CD14-positive monocyte (primary cell): Measurements from ENCODE around the gene PPFIA3. TPM values are rescaled to one million over a fixed set of nuclear protein-coding genes. Genes with fewer than 3 reads are reported as not detected.

ENCODE experiments used
- DNase-seq, 3 donors: peaks; one replicate each; pipeline ENCODE4 v3.0.0-alpha.2; 2011 to 2022
- H2AFZ ChIP-seq: 2 replicates; pipeline ENCODE4 v1.6.0; 2012; ENCODE audit warnings: mild to moderate bottlenecking, low read depth, low read length, inconsistent platforms; ENCODE audit not compliant: insufficient read depth, poor library complexity, severe bottlenecking
- H3K27ac ChIP-seq, 2 donors: 1 replicate in 1 of 2; 2 replicates in 1 of 2; pipeline ENCODE4 v1.5.1; 2012 to 2013; ENCODE audit warnings: low read length in 2 of 2, control low read depth in 1 of 2, inconsistent platforms in 1 of 2, low read depth in 1 of 2, mild to moderate bottlenecking in 1 of 2
- H3K27me3 ChIP-seq, 2 donors: one replicate each; pipeline versions ENCODE4 v1.6.0 to v1.6.1; 2011 to 2013; ENCODE audit warnings: low read length in 2 of 2; ENCODE audit not compliant: control insufficient read depth in 2 of 2, insufficient read depth in 2 of 2
- H3K36me3 ChIP-seq, 2 donors: replicated peaks in 1 of 2; 1 replicate in 1 of 2; 2 replicates in 1 of 2; pipeline versions ENCODE4 v1.5.1 to v1.6.1; 2012 to 2013; ENCODE audit warnings: low read length in 2 of 2, control low read depth in 1 of 2, inconsistent platforms in 1 of 2, mild to moderate bottlenecking in 1 of 2; ENCODE audit not compliant: insufficient read depth in 2 of 2, control insufficient read depth in 1 of 2
- H3K4me1 ChIP-seq, 2 donors: 1 replicate in 1 of 2; 2 replicates in 1 of 2; pipeline versions ENCODE4 v1.5.1 to v1.6.1; 2012 to 2013; ENCODE audit warnings: low read length in 2 of 2, control low read depth in 1 of 2, inconsistent platforms in 1 of 2, mild to moderate bottlenecking in 1 of 2, moderate library complexity in 1 of 2; ENCODE audit not compliant: insufficient read depth in 2 of 2, control insufficient read depth in 1 of 2
- H3K4me2 ChIP-seq: replicated peaks from 2 replicates; pipeline ENCODE3; 2012; ENCODE audit warnings: low read length, moderate library complexity, mild to moderate bottlenecking; ENCODE audit not compliant: poor library complexity, severe bottlenecking; ENCODE audit errors: extremely low read depth
- H3K4me3 ChIP-seq, 3 experiments: fragments of 200-600 bp in 1 of 3; sonication (generic) in 1 of 3; replicated peaks in 1 of 3; 1 replicate in 2 of 3; 2 replicates in 1 of 3; pipeline ENCODE4 v1.5.1; 2011 to 2013; ENCODE audit warnings: low read length in 3 of 3, mild to moderate bottlenecking in 3 of 3, control low read depth in 2 of 3, low read depth in 2 of 3, inconsistent platforms in 1 of 3, moderate library complexity in 1 of 3
- H3K79me2 ChIP-seq: 2 replicates; pipeline ENCODE4 v1.6.0; 2012; ENCODE audit warnings: mild to moderate bottlenecking, control low read depth, inconsistent platforms, low read length, moderate library complexity; ENCODE audit not compliant: insufficient read depth
- H3K9ac ChIP-seq: 2 replicates; pipeline ENCODE4 v1.6.0; 2017; ENCODE audit warnings: low read length, mild to moderate bottlenecking; ENCODE audit not compliant: insufficient read depth, poor library complexity, severe bottlenecking
- H3K9me3 ChIP-seq, 2 donors: replicated peaks in 1 of 2; 1 replicate in 1 of 2; 2 replicates in 1 of 2; pipeline versions ENCODE4 v1.5.1 to v1.6.1; 2012 to 2013; ENCODE audit warnings: low read length in 2 of 2, control low read depth in 1 of 2; ENCODE audit not compliant: control insufficient read depth in 1 of 2, insufficient read depth in 1 of 2
- H4K20me1 ChIP-seq: 2 replicates; pipeline ENCODE4 v1.6.0; 2012; ENCODE audit warnings: mild to moderate bottlenecking, low read length, control low read depth, moderate library complexity; ENCODE audit not compliant: insufficient read depth
- H3K27ac Mint-ChIP-seq, 7 donors: one replicate each; pipeline ENCODE4 v1.8.0; 2020; ENCODE audit warnings: mild to moderate bottlenecking in 7 of 7, mixed read lengths in 7 of 7, moderate library complexity in 6 of 7, inconsistent platforms in 2 of 7
- H3K27me3 Mint-ChIP-seq, 3 donors: one replicate each; pipeline ENCODE4 v1.8.0; 2021 to 2022; ENCODE audit warnings: low read depth in 3 of 3, mild to moderate bottlenecking in 3 of 3, mixed read lengths in 3 of 3, moderate library complexity in 3 of 3, inconsistent platforms in 1 of 3
- H3K36me3 Mint-ChIP-seq, 2 donors: one replicate each; pipeline ENCODE4 v1.8.0; 2020; ENCODE audit warnings: mixed read lengths in 2 of 2, inconsistent platforms in 1 of 2, mild to moderate bottlenecking in 1 of 2
- H3K4me1 Mint-ChIP-seq: one replicate; pipeline ENCODE4 v1.8.0; 2020; ENCODE audit warnings: mild to moderate bottlenecking, mixed read lengths
- H3K4me3 Mint-ChIP-seq, 2 donors: one replicate each; pipeline ENCODE4 v1.8.0; 2020; ENCODE audit warnings: mild to moderate bottlenecking in 2 of 2, mixed read lengths in 2 of 2, moderate library complexity in 1 of 2
- H3K9me3 Mint-ChIP-seq, 7 donors: one replicate each; pipeline ENCODE4 v1.8.0; 2020 to 2022; ENCODE audit warnings: mixed read lengths in 7 of 7, mild to moderate bottlenecking in 6 of 7, moderate library complexity in 6 of 7, inconsistent platforms in 2 of 7
- WGBS: methylation state at CpG from one replicate; pipeline ENCODE4 v1.1.5; 2013; ENCODE audit warnings: missing lambda C conversion rate; ENCODE audit not compliant: insufficient coverage; 5-methylcytosine and 5-hydroxymethylcytosine counted together
- intact Hi-C, 2 donors: fragments of 100-400 bp; cut with micrococcal nuclease; formaldehyde crosslinking; loops; one replicate each; pipeline versions ENCODE4 v1.15.0 to v1.15.1; 2023
- polyA plus RNA-seq, 3 donors: library from polyadenylated mRNA; depleted of rRNA in 1 of 3; unstranded in 2 of 3; stranded (reverse) in 1 of 3; fragments of 300-500 nt in 2 of 3; fragments of >200 nt in 1 of 3; fragmentation: Illumina TruSeq in 2 of 3; gene quantifications; 1 replicate in 2 of 3; 2 replicates in 1 of 3; pipeline ENCODE4 v1.2.3, GENCODE V29; 2012 to 2021
- TF ChIP-seq, protein P1 (sequence below): fragments of 200-600 bp; IDR thresholded peaks from one replicate; pipeline ENCODE4 v1.8.0; 2022; ENCODE audit warnings: antibody characterized with exemption, mild to moderate bottlenecking

PPFIA3 gene
- polyA plus RNA-seq, 3 donors = 0.43 TPM; not detected in 2

DNA sequence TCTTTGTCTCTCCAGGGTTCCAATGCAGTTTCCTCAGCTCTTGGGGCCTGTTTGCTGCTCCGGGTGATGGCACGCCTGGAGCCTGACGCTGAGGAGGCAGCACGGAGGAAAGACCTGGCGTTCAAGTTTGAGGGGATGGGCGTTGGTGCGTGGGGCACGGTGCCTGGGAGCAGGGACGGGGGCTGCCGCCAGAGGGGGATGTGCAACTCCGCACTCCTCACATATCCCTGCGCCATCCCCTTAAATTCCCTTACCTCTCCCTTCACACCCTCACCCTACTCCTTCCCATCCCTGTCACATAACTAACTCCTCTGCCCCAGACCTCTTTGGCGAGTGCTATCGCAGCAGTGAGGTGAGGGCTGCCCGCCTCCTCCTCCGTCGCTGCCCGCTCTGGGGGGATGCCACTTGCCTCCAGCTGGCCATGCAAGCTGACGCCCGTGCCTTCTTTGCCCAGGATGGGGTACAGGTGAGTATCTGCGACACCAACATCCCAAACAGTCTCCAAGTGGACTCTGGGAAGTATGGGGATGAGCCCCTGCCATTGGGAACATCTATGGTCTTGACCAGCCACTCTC, 69.4 kb downstream of the PPFIA3 start:
- Mint-ChIP-seq H3K27ac (no peak overlapping the region), H3K4me3 (no peak overlapping the region), H3K36me3 (peaks cover 0 to 9% of the 10 kb centered on the region in 2 donors), H3K9me3 (peaks cover 8 to 24% (median 15%) of the 10 kb centered on the region in 7 donors), H3K4me1 (peaks cover 8% of the 10 kb centered on the region), H3K27me3 (peaks cover 3 to 14% (median 7%) of the 10 kb centered on the region in 3 donors)
- TF ChIP-seq, protein P1, sequence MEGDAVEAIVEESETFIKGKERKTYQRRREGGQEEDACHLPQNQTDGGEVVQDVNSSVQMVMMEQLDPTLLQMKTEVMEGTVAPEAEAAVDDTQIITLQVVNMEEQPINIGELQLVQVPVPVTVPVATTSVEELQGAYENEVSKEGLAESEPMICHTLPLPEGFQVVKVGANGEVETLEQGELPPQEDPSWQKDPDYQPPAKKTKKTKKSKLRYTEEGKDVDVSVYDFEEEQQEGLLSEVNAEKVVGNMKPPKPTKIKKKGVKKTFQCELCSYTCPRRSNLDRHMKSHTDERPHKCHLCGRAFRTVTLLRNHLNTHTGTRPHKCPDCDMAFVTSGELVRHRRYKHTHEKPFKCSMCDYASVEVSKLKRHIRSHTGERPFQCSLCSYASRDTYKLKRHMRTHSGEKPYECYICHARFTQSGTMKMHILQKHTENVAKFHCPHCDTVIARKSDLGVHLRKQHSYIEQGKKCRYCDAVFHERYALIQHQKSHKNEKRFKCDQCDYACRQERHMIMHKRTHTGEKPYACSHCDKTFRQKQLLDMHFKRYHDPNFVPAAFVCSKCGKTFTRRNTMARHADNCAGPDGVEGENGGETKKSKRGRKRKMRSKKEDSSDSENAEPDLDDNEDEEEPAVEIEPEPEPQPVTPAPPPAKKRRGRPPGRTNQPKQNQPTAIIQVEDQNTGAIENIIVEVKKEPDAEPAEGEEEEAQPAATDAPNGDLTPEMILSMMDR = no peak
- peaks cover 0 to 11% of the 10 kb centered on the region in 2 donors for H3K9me3 ChIP-seq
- H3K27ac ChIP-seq = no peak overlapping the region
- peak overlapping the region; percentile 39 for H2AFZ ChIP-seq
- intact Hi-C loops = no loop called here
- WGBS = 93% methylated on average over 17 of the region's 21 CpGs
- H3K4me1 ChIP-seq = peaks cover 5 to 7% of the 10 kb centered on the region in 2 donors
- no peak overlapping the region for H3K4me2 ChIP-seq
- H3K36me3 ChIP-seq = no peaks in the 10 kb centered on the region
- no peak overlapping the region for H3K9ac ChIP-seq
- no peaks in the 10 kb centered on the region for H4K20me1 ChIP-seq
- DNase-seq = no peak
- H3K27me3 ChIP-seq = peaks cover 0 to 2% of the 10 kb centered on the region in 2 donors
- no peak overlapping the region for H3K4me3 ChIP-seq
- no peaks in the 10 kb centered on the region for H3K79me2 ChIP-seq

DNA sequence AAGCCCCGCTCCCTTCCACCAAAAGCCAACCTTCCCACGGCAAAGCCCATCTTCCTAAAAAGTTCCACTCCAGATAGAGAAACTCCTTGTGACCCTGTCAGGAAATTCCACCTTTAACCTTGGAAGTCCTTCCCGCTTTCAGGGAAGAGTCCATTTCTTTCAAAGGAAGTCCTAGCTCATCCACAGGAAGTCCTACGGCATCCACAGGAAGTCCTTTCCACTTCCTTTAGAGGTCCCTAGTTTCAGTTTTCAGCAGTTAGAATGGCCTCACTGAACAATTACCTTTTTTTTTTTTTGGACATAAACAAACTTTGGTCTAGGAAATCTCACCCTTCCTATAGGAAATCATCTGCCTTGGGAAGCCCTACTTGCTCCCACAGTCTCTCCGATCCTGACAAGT, 69.9 kb downstream of the PPFIA3 start:
- Mint-ChIP-seq H3K27me3 (peaks cover 7 to 16% (median 9%) of the 10 kb centered on the region in 3 donors), H3K36me3 (peaks cover 0 to 9% of the 10 kb centered on the region in 2 donors), H3K4me1 (peaks cover 8% of the 10 kb centered on the region), H3K4me3 (peak overlapping the region in 1 of 2 donors; percentile 5), H3K9me3 (peaks cover 4 to 19% (median 10%) of the 10 kb centered on the region in 7 donors), H3K27ac (peak overlapping the region in 2 of 7 donors; percentile 53 to 67)
- 61% methylated on average over 4 of the region's 5 CpGs for WGBS
- H3K79me2 ChIP-seq = no peaks in the 10 kb centered on the region
- H3K4me2 ChIP-seq = no peak overlapping the region
- H3K4me1 ChIP-seq = peaks cover 5 to 7% of the 10 kb centered on the region in 2 donors
- peak overlapping the region; percentile 39 for H2AFZ ChIP-seq
- peaks cover 0 to 8% of the 10 kb centered on the region in 2 donors for H3K9me3 ChIP-seq
- no peak overlapping the region for H3K4me3 ChIP-seq
- H3K27me3 ChIP-seq = peaks cover 0 to 2% of the 10 kb centered on the region in 2 donors
- H3K27ac ChIP-seq = no peak overlapping the region
- DNase-seq = no peak
- intact Hi-C loops = no loop called here
- H3K9ac ChIP-seq = no peak overlapping the region
- TF ChIP-seq, protein P1 = no peak
- no peaks in the 10 kb centered on the region for H4K20me1 ChIP-seq
- no peaks in the 10 kb centered on the region for H3K36me3 ChIP-seq
